HepG2 (cell line): ENCODE results near the gene CTU1.

ENCODE experiments used
- AGO1 ChIP-seq: fragments of 200-400 bp; formaldehyde crosslinking; IDR thresholded peaks from 2 replicates; pipeline ENCODE4 v1.6.1; 2017; ENCODE audit warnings: mild to moderate bottlenecking, low read depth, low read length, moderate library complexity; ENCODE audit not compliant: poor library complexity, severe bottlenecking
- ATRX ChIP-seq: sonication (generic); formaldehyde crosslinking; IDR thresholded peaks from 2 replicates; pipeline ENCODE4 v1.4.0; 2020; ENCODE audit warnings: missing genetic modification reagents, borderline replicate concordance
- CAMTA2 ChIP-seq: sonication (generic); formaldehyde crosslinking; IDR thresholded peaks from 2 replicates; pipeline ENCODE4 v1.4.0; 2020; ENCODE audit warnings: mild to moderate bottlenecking, missing genetic modification reagents, borderline replicate concordance
- EHMT2 ChIP-seq: fragments of 200-600 bp; sonication (generic); IDR thresholded peaks from 2 replicates; pipeline ENCODE4 v1.7.0; 2017; ENCODE audit warnings: antibody characterized with exemption, low read depth, low read length, borderline replicate concordance
- TF ChIP-seq, protein P1 (sequence below): sonication (generic); formaldehyde crosslinking; IDR thresholded peaks from 2 replicates; pipeline ENCODE4 v1.4.0; 2020; ENCODE audit warnings: missing genetic modification reagents
- TF ChIP-seq, protein P2 (sequence below): sonication (generic); formaldehyde crosslinking; IDR thresholded peaks from 2 replicates; pipeline ENCODE4 v1.4.0; 2020; ENCODE audit warnings: missing genetic modification reagents, mild to moderate bottlenecking, borderline replicate concordance
- TF ChIP-seq, protein P3 (sequence below): sonication (generic); formaldehyde crosslinking; IDR thresholded peaks from 2 replicates; pipeline ENCODE4 v1.5.0; 2020; ENCODE audit warnings: mild to moderate bottlenecking, missing genetic modification reagents, moderate library complexity

DNA sequence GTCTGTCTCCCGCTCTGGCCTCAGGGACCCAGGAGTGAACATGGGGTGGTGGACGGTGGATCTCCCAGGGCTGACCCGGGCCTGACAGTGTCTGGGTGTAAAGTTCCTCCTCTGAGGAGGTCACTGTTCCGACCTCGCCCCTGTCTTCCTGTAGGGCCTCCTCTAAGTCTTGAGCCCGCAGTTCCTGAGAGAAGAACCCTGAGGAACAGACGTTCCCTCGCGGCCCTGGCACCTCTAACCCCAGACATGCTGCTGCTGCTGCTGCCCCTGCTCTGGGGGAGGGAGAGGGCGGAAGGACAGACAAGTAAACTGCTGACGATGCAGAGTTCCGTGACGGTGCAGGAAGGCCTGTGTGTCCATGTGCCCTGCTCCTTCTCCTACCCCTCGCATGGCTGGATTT, 16.5 kb upstream of the CTU1 start, which contains the start of gene SIGLEC9:
- TF ChIP-seq, protein P1, sequence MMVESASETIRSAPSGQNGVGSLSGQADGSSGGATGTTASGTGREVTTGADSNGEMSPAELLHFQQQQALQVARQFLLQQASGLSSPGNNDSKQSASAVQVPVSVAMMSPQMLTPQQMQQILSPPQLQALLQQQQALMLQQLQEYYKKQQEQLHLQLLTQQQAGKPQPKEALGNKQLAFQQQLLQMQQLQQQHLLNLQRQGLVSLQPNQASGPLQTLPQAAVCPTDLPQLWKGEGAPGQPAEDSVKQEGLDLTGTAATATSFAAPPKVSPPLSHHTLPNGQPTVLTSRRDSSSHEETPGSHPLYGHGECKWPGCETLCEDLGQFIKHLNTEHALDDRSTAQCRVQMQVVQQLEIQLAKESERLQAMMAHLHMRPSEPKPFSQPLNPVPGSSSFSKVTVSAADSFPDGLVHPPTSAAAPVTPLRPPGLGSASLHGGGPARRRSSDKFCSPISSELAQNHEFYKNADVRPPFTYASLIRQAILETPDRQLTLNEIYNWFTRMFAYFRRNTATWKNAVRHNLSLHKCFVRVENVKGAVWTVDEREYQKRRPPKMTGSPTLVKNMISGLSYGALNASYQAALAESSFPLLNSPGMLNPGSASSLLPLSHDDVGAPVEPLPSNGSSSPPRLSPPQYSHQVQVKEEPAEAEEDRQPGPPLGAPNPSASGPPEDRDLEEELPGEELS (CRISPR knock-in tag): no peak
- TF ChIP-seq, protein P2, sequence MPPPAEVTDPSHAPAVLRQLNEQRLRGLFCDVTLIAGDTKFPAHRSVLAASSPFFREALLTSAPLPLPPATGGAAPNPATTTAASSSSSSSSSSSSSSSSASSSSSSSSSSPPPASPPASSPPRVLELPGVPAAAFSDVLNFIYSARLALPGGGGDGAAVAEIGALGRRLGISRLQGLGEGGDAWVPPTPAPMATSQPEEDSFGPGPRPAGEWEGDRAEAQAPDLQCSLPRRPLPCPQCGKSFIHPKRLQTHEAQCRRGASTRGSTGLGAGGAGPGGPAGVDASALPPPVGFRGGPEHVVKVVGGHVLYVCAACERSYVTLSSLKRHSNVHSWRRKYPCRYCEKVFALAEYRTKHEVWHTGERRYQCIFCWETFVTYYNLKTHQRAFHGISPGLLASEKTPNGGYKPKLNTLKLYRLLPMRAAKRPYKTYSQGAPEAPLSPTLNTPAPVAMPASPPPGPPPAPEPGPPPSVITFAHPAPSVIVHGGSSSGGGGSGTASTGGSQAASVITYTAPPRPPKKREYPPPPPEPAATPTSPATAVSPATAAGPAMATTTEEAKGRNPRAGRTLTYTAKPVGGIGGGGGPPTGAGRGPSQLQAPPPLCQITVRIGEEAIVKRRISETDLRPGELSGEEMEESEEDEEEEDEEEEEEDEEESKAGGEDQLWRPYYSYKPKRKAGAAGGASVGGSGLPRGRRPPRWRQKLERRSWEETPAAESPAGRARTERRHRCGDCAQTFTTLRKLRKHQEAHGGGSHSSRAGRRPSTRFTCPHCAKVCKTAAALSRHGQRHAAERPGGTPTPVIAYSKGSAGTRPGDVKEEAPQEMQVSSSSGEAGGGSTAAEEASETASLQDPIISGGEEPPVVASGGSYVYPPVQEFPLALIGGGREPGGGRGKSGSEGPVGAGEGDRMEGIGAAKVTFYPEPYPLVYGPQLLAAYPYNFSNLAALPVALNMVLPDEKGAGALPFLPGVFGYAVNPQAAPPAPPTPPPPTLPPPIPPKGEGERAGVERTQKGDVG: no peak
- TF ChIP-seq, protein P3, sequence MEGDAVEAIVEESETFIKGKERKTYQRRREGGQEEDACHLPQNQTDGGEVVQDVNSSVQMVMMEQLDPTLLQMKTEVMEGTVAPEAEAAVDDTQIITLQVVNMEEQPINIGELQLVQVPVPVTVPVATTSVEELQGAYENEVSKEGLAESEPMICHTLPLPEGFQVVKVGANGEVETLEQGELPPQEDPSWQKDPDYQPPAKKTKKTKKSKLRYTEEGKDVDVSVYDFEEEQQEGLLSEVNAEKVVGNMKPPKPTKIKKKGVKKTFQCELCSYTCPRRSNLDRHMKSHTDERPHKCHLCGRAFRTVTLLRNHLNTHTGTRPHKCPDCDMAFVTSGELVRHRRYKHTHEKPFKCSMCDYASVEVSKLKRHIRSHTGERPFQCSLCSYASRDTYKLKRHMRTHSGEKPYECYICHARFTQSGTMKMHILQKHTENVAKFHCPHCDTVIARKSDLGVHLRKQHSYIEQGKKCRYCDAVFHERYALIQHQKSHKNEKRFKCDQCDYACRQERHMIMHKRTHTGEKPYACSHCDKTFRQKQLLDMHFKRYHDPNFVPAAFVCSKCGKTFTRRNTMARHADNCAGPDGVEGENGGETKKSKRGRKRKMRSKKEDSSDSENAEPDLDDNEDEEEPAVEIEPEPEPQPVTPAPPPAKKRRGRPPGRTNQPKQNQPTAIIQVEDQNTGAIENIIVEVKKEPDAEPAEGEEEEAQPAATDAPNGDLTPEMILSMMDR (CRISPR knock-in tag): no peak
- TF ChIP-seq AGO1 (no peak), ATRX (CRISPR knock-in tag) (no peak), CAMTA2 (CRISPR knock-in tag) (no peak), EHMT2 (no peak)
